Liver (tissue), 9 donors: ENCODE measurements around the gene PCDH9. TPM values are rescaled to one million over a fixed set of nuclear protein-coding genes. Genes with fewer than 3 reads are reported as not detected.

Source experiments
- DNase-seq: peaks from one replicate; pipeline ENCODE4 v3.0.0-alpha.2; 2017; ENCODE audit warnings: low spot score
- H3K27ac ChIP-seq, 2 donors: one replicate each; pipeline ENCODE4 v1.7.0; 2013; ENCODE audit warnings: inconsistent platforms in 2 of 2, low read length in 2 of 2, control low read depth in 1 of 2, low read depth in 1 of 2, mild to moderate bottlenecking in 1 of 2
- H3K27me3 ChIP-seq, 4 donors: one replicate each; pipeline versions ENCODE4 v1.6.1 to v1.7.0; 2013; ENCODE audit warnings: low read length in 3 of 4, inconsistent platforms in 1 of 4, mild to moderate bottlenecking in 1 of 4, moderate library complexity in 1 of 4; ENCODE audit not compliant: control insufficient read depth in 4 of 4, insufficient read depth in 4 of 4
- H3K36me3 ChIP-seq, 4 donors: one replicate each; pipeline versions ENCODE4 v1.6.1 to v1.7.0; 2013; ENCODE audit warnings: low read length in 3 of 4, mild to moderate bottlenecking in 3 of 4, low read depth in 1 of 4, moderate library complexity in 1 of 4; ENCODE audit not compliant: control insufficient read depth in 4 of 4, insufficient read depth in 3 of 4
- H3K4me1 ChIP-seq, 4 donors: one replicate each; pipeline versions ENCODE4 v1.6.1 to v1.7.0; 2013; ENCODE audit warnings: low read length in 3 of 4, mild to moderate bottlenecking in 3 of 4, moderate library complexity in 1 of 4; ENCODE audit not compliant: control insufficient read depth in 4 of 4, insufficient read depth in 4 of 4
- H3K4me3 ChIP-seq, 3 donors: one replicate each; pipeline versions ENCODE4 v1.6.1 to v1.7.0; 2013; ENCODE audit warnings: low read length in 3 of 3, control low read depth in 1 of 3, low read depth in 1 of 3, mild to moderate bottlenecking in 1 of 3
- H3K9ac ChIP-seq, 2 donors: one replicate each; pipeline ENCODE4 v1.7.0; 2013; ENCODE audit warnings: low read length in 2 of 2, mild to moderate bottlenecking in 2 of 2, moderate library complexity in 2 of 2, control low read depth in 1 of 2, low read depth in 1 of 2
- H3K9me3 ChIP-seq, 4 donors: one replicate each; pipeline versions ENCODE4 v1.6.1 to v1.7.0; 2013; ENCODE audit warnings: low read length in 3 of 4; ENCODE audit not compliant: control insufficient read depth in 4 of 4
- ATF3 ChIP-seq: IDR thresholded peaks from 2 replicates; pipeline ENCODE4 v1.6.1; 2016; ENCODE audit warnings: antibody characterized with exemption
- CTCF ChIP-seq: fragments of 150-350 bp; IDR thresholded peaks from 2 replicates; pipeline ENCODE4 v1.5.1; 2017; ENCODE audit warnings: improper control_type of control experiment, low read depth, low read length; ENCODE audit not compliant: missing input control
- EGR1 ChIP-seq, 2 donors: IDR thresholded peaks; 2 replicates each; pipeline ENCODE4 v1.6.1; 2016 to 2018; ENCODE audit warnings: antibody characterized with exemption in 2 of 2, low read depth in 2 of 2
- FOXA1 ChIP-seq: IDR thresholded peaks from 2 replicates; pipeline ENCODE4 v1.6.1; 2016; ENCODE audit warnings: antibody characterized with exemption
- GABPA ChIP-seq, 2 donors: IDR thresholded peaks in 1 of 2; conservative IDR thresholded peaks in 1 of 2; 2 replicates each; pipeline ENCODE4 v1.6.1; 2016; ENCODE audit warnings: antibody characterized with exemption in 2 of 2, mild to moderate bottlenecking in 1 of 2, moderate library complexity in 1 of 2
- HNF4A ChIP-seq, 2 donors: conservative IDR thresholded peaks; 2 replicates each; pipeline ENCODE4 v1.6.1; 2016; ENCODE audit warnings: antibody characterized with exemption in 2 of 2, mild to moderate bottlenecking in 2 of 2
- MAX ChIP-seq: IDR thresholded peaks from 2 replicates; pipeline ENCODE4 v1.6.1; 2016; ENCODE audit warnings: antibody characterized with exemption
- RAD21 ChIP-seq, 2 donors: IDR thresholded peaks; 2 replicates each; pipeline ENCODE4 v1.6.1; 2016; ENCODE audit warnings: antibody characterized with exemption in 2 of 2, mild to moderate bottlenecking in 2 of 2
- REST ChIP-seq: IDR thresholded peaks from 2 replicates; pipeline ENCODE4 v1.6.1; 2016; ENCODE audit warnings: antibody characterized with exemption, mild to moderate bottlenecking
- RXRA ChIP-seq, 2 donors: IDR thresholded peaks; 2 replicates each; pipeline ENCODE4 v1.6.1; 2017 to 2018; ENCODE audit warnings: antibody characterized with exemption in 2 of 2, mild to moderate bottlenecking in 1 of 2
- SP1 ChIP-seq: IDR thresholded peaks from 2 replicates; pipeline ENCODE4 v1.6.1; 2018; ENCODE audit warnings: antibody characterized with exemption, mild to moderate bottlenecking
- TAF1 ChIP-seq: conservative IDR thresholded peaks from 2 replicates; pipeline ENCODE4 v1.6.1; 2016; ENCODE audit warnings: antibody characterized with exemption, mild to moderate bottlenecking
- YY1 ChIP-seq: IDR thresholded peaks from 2 replicates; pipeline ENCODE4 v1.6.1; 2016; ENCODE audit warnings: antibody characterized with exemption, mild to moderate bottlenecking
- WGBS: extraction: QIAGEN DNeasy Blood & Tissue Kit; methylation state at CpG from one replicate; pipeline ENCODE4 v1.1.7; 2013; 5-methylcytosine and 5-hydroxymethylcytosine counted together
- polyA plus RNA-seq, 2 donors: library from polyadenylated mRNA; stranded (reverse) in 1 of 2; unstranded in 1 of 2; fragments of 200-250 nt in 1 of 2; fragments of >200 nt in 1 of 2; fragmentation: Nextera tagmentation in 1 of 2; extraction: Ambion mirVana in 1 of 2; gene quantifications; one replicate each; pipeline versions ENCODE4 v1.2.1 to v1.2.3, GENCODE V29; 2013 to 2015
- total RNA-seq, 2 donors: library from RNA; depleted of rRNA; stranded (reverse); fragments of >200 nt; gene quantifications; one replicate each; pipeline ENCODE4 v1.2.3, GENCODE V29; 2014
- donor health status: healthy.
- donor health status: healthy.
- donor health status: healthy.
- donor health status: healthy.
- donor health status: healthy.

Gene PCDH9
- total and polyA plus RNA-seq, 4 donors = 0.90 to 4.0 (median 2.2) TPM

DNA sequence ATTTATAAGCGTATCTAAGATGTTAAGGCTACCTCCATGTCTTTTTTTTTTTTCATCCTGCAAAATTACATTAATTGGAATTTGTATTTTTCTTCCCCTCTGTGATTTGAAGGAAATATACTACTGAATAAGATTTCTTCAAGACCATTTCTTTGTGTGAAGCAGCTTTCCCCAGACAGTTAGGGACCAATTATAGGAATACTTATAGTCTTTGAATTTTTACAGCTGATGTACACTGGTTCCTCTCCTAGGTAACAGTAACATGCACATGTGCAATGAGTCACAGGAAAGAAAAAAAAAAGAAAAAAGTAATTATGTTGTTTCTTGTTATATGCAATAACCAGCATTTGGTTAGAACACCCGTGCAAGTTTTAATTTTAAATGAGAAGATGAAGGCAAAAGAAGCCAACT, 82.0 kb downstream of the PCDH9 start (continued):
- TF ChIP-seq REST (no peak), MAX (no peak), ATF3 (no peak), YY1 (no peak), RAD21 (IDR thresholded peaks at IDR 0.05) (no peak), GABPA (IDR thresholded peaks at IDR 0.05 in 1 of 2, conservative IDR thresholded peaks at IDR 0.05 in 1 of 2) (no peak), EGR1 (IDR thresholded peaks at IDR 0.05; ENCODE audit: low read depth in 2 of 2) (no peak), RXRA (IDR thresholded peaks at IDR 0.05) (no peak), HNF4A (conservative IDR thresholded peaks at IDR 0.05) (no peak)

- Histone ChIP-seq H3K36me3 (no peaks in the 10 kb centered on the region), H3K9me3 (no peaks in the 10 kb centered on the region), H3K4me3 (no peak overlapping the region), H3K4me1 (peaks cover 0 to 2% (median 0%) of the 10 kb centered on the region in 4 donors), H3K27me3 (no peaks in the 10 kb centered on the region), H3K9ac (no peak overlapping the region), H3K27ac (no peak overlapping the region)
- DNase-seq = no peak
- WGBS = 63% methylated on average over 6 of the region's 6 CpGs
- TF ChIP-seq FOXA1 (no peak), HNF4A (conservative IDR thresholded peaks at IDR 0.05) (no peak), YY1 (no peak), RAD21 (IDR thresholded peaks at IDR 0.05) (no peak), CTCF (no peak)
Measured at GRCh38 chr13:67147342-67148133, 82.6 kb downstream of the PCDH9 start.

- H3K4me3 ChIP-seq = no peak overlapping the region
- H3K4me1 ChIP-seq = peaks cover 0 to 2% (median 0%) of the 10 kb centered on the region in 4 donors
- H3K9me3 ChIP-seq = no peaks in the 10 kb centered on the region
- H3K27ac ChIP-seq = no peak overlapping the region
- WGBS = 60% methylated on average over 4 of the region's 4 CpGs
- H3K9ac ChIP-seq = no peak overlapping the region
- no peaks in the 10 kb centered on the region for H3K27me3 ChIP-seq
- DNase-seq = no peak
- H3K36me3 ChIP-seq = no peaks in the 10 kb centered on the region
- no peak for TF ChIP-seq CTCF
- TF ChIP-seq YY1 = no peak
- TF ChIP-seq SP1 = no peak
- TF ChIP-seq MAX = no peak
- TF ChIP-seq RAD21 (IDR thresholded peaks at IDR 0.05) = no peak
- no peak for TF ChIP-seq FOXA1
- TF ChIP-seq GABPA (IDR thresholded peaks at IDR 0.05 in 1 of 2, conservative IDR thresholded peaks at IDR 0.05 in 1 of 2) = no peak
- no peak for TF ChIP-seq REST
- no peak for TF ChIP-seq TAF1
Measured at GRCh38 chr13:67146523-67147130, 83.5 kb downstream of the PCDH9 start.
